Measurements from ENCODE around the gene SYNC. TPM values are rescaled to one million over a fixed set of nuclear protein-coding genes. Genes with fewer than 3 reads are reported as not detected.

Gene SYNC
- total and polyA plus RNA-seq, 9 of the 15 experiments (the other 6 are each of a cell fraction or from before 2014, with no cell fraction given) = 0.49 to 1.1 (median 0.87) TPM

- TF ChIP-seq, protein P1, sequence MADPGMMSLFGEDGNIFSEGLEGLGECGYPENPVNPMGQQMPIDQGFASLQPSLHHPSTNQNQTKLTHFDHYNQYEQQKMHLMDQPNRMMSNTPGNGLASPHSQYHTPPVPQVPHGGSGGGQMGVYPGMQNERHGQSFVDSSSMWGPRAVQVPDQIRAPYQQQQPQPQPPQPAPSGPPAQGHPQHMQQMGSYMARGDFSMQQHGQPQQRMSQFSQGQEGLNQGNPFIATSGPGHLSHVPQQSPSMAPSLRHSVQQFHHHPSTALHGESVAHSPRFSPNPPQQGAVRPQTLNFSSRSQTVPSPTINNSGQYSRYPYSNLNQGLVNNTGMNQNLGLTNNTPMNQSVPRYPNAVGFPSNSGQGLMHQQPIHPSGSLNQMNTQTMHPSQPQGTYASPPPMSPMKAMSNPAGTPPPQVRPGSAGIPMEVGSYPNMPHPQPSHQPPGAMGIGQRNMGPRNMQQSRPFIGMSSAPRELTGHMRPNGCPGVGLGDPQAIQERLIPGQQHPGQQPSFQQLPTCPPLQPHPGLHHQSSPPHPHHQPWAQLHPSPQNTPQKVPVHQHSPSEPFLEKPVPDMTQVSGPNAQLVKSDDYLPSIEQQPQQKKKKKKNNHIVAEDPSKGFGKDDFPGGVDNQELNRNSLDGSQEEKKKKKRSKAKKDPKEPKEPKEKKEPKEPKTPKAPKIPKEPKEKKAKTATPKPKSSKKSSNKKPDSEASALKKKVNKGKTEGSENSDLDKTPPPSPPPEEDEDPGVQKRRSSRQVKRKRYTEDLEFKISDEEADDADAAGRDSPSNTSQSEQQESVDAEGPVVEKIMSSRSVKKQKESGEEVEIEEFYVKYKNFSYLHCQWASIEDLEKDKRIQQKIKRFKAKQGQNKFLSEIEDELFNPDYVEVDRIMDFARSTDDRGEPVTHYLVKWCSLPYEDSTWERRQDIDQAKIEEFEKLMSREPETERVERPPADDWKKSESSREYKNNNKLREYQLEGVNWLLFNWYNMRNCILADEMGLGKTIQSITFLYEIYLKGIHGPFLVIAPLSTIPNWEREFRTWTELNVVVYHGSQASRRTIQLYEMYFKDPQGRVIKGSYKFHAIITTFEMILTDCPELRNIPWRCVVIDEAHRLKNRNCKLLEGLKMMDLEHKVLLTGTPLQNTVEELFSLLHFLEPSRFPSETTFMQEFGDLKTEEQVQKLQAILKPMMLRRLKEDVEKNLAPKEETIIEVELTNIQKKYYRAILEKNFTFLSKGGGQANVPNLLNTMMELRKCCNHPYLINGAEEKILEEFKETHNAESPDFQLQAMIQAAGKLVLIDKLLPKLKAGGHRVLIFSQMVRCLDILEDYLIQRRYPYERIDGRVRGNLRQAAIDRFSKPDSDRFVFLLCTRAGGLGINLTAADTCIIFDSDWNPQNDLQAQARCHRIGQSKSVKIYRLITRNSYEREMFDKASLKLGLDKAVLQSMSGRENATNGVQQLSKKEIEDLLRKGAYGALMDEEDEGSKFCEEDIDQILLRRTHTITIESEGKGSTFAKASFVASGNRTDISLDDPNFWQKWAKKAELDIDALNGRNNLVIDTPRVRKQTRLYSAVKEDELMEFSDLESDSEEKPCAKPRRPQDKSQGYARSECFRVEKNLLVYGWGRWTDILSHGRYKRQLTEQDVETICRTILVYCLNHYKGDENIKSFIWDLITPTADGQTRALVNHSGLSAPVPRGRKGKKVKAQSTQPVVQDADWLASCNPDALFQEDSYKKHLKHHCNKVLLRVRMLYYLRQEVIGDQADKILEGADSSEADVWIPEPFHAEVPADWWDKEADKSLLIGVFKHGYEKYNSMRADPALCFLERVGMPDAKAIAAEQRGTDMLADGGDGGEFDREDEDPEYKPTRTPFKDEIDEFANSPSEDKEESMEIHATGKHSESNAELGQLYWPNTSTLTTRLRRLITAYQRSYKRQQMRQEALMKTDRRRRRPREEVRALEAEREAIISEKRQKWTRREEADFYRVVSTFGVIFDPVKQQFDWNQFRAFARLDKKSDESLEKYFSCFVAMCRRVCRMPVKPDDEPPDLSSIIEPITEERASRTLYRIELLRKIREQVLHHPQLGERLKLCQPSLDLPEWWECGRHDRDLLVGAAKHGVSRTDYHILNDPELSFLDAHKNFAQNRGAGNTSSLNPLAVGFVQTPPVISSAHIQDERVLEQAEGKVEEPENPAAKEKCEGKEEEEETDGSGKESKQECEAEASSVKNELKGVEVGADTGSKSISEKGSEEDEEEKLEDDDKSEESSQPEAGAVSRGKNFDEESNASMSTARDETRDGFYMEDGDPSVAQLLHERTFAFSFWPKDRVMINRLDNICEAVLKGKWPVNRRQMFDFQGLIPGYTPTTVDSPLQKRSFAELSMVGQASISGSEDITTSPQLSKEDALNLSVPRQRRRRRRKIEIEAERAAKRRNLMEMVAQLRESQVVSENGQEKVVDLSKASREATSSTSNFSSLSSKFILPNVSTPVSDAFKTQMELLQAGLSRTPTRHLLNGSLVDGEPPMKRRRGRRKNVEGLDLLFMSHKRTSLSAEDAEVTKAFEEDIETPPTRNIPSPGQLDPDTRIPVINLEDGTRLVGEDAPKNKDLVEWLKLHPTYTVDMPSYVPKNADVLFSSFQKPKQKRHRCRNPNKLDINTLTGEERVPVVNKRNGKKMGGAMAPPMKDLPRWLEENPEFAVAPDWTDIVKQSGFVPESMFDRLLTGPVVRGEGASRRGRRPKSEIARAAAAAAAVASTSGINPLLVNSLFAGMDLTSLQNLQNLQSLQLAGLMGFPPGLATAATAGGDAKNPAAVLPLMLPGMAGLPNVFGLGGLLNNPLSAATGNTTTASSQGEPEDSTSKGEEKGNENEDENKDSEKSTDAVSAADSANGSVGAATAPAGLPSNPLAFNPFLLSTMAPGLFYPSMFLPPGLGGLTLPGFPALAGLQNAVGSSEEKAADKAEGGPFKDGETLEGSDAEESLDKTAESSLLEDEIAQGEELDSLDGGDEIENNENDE (IDR thresholded peaks at IDR 0.05; ENCODE audit: low read depth, low read length) = no peak
- 0 out of 2 replicates have a peak, but pooled peaks have one; percentile 31 for TF ChIP-seq CREM (IDR thresholded peaks at IDR 0.05; ENCODE audit: low read depth)
- no peak for TF ChIP-seq NKRF (IDR thresholded peaks at IDR 0.05; ENCODE audit: borderline replicate concordance)
- TF ChIP-seq PHF20 (IDR thresholded peaks at IDR 0.05; ENCODE audit: partially characterized antibody) = peak; percentile 67
- no peak for TF ChIP-seq RB1 (IDR thresholded peaks at IDR 0.05; ENCODE audit: low read depth)
- TF ChIP-seq HDAC3 (IDR thresholded peaks at IDR 0.05; ENCODE audit: borderline replicate concordance, partially characterized antibody) = no peak
- peak; percentile 44; the same call in 1 of the 2 replicates for TF ChIP-seq ESRRA (IDR thresholded peaks at IDR 0.05; ENCODE audit: borderline replicate concordance, low read depth)
- TF ChIP-seq POU5F1 (IDR thresholded peaks at IDR 0.05; ENCODE audit: borderline replicate concordance, low read depth, low read length, partially characterized antibody) = no peak
- no peak for TF ChIP-seq CBFA2T2 (conservative IDR thresholded peaks at IDR 0.05)
- no peak for TF ChIP-seq ZC3H8 (IDR thresholded peaks at IDR 0.05)
- TF ChIP-seq UBTF (IDR thresholded peaks at IDR 0.05; ENCODE audit: borderline replicate concordance in 1 of 2, low read depth in 2 of 2, low read length in 2 of 2) = peak in 1 of 2 experiments; percentile 68; a peak in 1 of 4 replicates
Measured at GRCh38 chr1:32695098-32695904, 7.3 kb downstream of the SYNC start (continued).

All from K562 (cell line).